Kidney glomerular epithelial cell (primary cell): ENCODE data around the gene CFAP161.
"Not testable (repeated sequence)": the region's sequence is repeated elsewhere in the genome, so short reads cannot be mapped to it uniquely, and the experiment has no call there.

ENCODE experiments used
- DNase-seq: peaks from one replicate; lab custom pipeline; 2025; lab: John Stamatoyannopoulos, UW

Gene CFAP161

GRCh38 chr15:81157939-81158223, 23.8 kb downstream of the CFAP161 start:
- DNase-seq = no peak

- not testable (repeated sequence) for DNase-seq
Measured at GRCh38 chr15:81158561-81158960, 24.5 kb downstream of the CFAP161 start.

GRCh38 chr15:81160312-81161159, 26.5 kb downstream of the CFAP161 start:
- no peak for DNase-seq

- DNase-seq = no peak
Measured at GRCh38 chr15:81161160-81161673, 27.1 kb downstream of the CFAP161 start.

- no peak for DNase-seq
Measured at GRCh38 chr15:81161851-81162250, 27.8 kb downstream of the CFAP161 start.

- DNase-seq = no peak
Measured at GRCh38 chr15:81163961-81164800, 30.1 kb downstream of the CFAP161 start.

- no peak for DNase-seq
Measured at GRCh38 chr15:81165535-81165934, 31.5 kb downstream of the CFAP161 start.

GRCh38 chr15:81166636-81167305, 32.7 kb downstream of the CFAP161 start:
- DNase-seq = no peak

- DNase-seq = no peak
Measured at GRCh38 chr15:81168131-81168526, 34.1 kb downstream of the CFAP161 start.

GRCh38 chr15:81168644-81169043, 34.6 kb downstream of the CFAP161 start:
- DNase-seq = no peak

GRCh38 chr15:81170511-81170910, 36.4 kb downstream of the CFAP161 start:
- no peak for DNase-seq

GRCh38 chr15:81171286-81171685, 37.2 kb downstream of the CFAP161 start:
- no peak for DNase-seq

- DNase-seq = no peak
Measured at GRCh38 chr15:81174125-81174791, 40.2 kb downstream of the CFAP161 start.

- no peak for DNase-seq
Measured at GRCh38 chr15:81174792-81175327, 40.8 kb downstream of the CFAP161 start.

- DNase-seq = no peak
Measured at GRCh38 chr15:81175496-81175895, 41.4 kb downstream of the CFAP161 start.

GRCh38 chr15:81176291-81176893, 42.3 kb downstream of the CFAP161 start:
- no peak for DNase-seq

GRCh38 chr15:81178365-81178764, 44.3 kb downstream of the CFAP161 start:
- DNase-seq = no peak

- no peak for DNase-seq
Measured at GRCh38 chr15:81181220-81181619, 47.1 kb downstream of the CFAP161 start.

GRCh38 chr15:81182031-81182755, 48.1 kb downstream of the CFAP161 start:
- DNase-seq = no peak

- DNase-seq = no peak
Measured at GRCh38 chr15:81182756-81183438, 48.8 kb downstream of the CFAP161 start.
